CD4-positive, alpha-beta T cell treated with Interleukin-1 beta for 1 hour (primary cell): ENCODE data around the gene CHCHD6.

Source experiments
- DNase-seq, 2 donors: peaks; one replicate each; pipeline ENCODE4 v3.0.0-alpha.2; 2020 to 2022

The CHCHD6 gene

GRCh38 chr3:126704494-126705214, 614 bp downstream of the CHCHD6 start:
- no peak for DNase-seq

DNA sequence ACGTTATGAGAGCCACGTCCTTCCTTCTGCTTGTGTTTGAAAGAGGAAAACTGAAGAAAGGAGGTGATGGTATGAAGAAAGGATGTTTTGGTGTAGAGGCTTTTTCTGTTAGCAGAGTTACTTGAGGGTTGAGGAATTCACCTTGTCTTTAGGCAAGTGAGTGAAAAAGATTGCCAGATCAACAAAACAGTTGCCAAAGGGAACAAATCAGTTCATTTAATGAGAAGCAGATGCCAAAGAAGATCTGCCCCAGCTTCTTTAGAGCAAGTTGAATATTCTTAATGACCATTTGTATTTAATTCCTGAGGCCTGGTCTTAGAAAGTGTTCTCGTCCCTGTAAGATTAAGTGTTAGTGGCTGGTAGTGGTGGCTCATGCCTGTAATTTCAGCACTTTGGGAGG, 2.6 kb downstream of the CHCHD6 start:
- DNase-seq = no peak

- no peak for DNase-seq
Measured at GRCh38 chr3:126711121-126711760, 7.2 kb downstream of the CHCHD6 start.

DNA sequence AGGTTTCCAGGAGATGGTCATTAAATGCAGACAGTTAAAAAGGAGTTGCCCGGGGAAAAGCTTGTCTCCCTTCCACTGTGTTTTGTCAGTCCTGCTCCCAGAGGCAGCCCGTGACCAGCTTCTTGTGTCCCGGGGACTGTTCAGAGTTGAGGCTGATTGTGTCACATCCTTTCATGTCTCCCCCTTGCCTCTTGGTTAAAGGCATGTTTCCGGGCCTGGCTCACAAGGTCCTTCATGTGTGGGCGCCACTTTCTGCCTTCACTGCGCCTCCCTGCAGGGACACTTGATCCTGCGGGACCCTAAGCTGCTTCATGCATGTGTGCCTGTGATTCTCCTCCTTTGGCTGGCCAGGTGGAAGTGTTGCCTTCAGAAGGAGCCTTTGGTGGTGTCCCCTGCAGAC, 9.2 kb downstream of the CHCHD6 start:
- DNase-seq = no peak

GRCh38 chr3:126714276-126714900, 10.3 kb downstream of the CHCHD6 start:
- DNase-seq = no peak

DNA sequence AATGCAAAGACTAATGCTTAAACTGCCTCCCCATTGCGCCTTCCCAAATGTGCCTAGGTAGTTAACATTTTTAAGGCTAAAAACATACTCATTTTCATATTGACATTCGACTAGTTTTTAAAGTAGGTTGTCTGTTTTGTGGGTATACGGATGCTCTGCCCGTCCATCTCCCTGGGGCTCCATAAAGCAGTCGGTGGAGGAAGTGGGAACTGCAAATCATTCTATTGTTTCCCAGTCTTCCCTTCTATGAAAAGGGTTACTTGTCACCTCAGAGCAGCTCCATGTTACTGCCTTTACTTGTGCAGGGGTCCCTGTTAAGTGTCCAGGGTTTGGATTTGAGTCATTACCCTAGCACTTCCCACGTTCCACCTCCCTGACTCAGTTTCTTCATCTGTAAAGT, 10.9 kb downstream of the CHCHD6 start:
- DNase-seq = no peak

GRCh38 chr3:126715432-126715831, 11.4 kb downstream of the CHCHD6 start:
- DNase-seq = no peak

DNA sequence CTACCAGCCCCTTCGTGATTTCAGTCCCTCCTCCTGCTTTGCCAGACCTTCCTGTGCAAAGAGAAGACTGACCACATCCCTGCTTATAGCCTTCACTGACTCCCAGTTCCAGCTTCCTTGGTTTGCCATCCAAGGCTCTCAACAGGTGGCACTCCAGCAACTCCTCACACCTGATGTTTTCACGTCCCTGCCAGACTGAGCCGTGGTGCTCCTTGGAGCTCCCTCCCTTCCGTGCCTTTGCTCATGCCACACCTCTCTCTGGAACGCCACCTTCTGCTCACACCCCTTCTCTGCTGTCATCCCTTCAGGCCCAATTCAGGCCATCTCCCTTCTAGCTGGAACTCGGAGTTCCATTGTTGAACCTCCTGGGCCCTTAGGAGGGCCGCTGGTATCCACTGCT, 12.0 kb downstream of the CHCHD6 start:
- DNase-seq = no peak

DNA sequence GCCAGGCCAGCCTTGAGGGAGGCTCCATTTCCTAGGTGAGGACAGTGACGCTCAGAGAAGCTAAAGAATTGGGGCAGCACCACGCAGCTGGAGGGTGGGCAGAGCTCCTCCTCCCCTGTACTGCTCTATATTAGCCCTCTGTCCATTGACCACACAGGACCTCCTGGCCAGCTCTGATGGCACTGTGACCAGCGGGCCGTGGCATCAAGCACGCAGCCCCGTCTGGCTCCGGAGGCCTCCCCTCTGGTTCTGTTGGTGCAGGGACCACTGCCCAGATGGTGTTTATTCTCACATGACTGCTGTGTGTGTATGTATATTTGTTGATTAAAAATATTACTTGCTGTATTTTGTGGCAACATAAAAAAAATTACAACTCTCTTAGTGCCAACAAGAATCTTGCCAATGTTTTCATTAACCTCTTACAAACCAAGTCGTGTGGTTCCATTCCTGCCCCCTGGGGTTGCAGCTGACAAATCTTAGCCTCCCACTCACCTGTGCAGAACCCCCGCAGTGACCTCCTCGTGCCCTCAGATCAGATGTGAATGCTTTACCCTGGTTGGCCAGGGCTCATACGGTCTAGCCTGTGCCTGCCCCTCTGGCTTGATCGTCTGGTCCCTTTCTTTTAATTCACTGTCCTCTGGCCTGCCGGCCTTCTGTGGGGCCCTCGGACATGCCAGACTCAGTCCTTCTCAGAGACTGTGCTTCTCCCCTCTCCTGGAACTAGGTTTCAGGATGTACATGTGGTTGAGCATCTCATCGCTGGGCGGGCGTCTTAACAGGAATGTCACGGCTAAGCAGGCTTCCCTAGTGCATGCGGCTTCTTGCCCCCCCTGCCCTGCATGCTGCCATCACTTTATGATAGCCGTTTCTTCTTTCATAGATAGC, 14.8 kb downstream of the CHCHD6 start:
- no peak for DNase-seq

DNA sequence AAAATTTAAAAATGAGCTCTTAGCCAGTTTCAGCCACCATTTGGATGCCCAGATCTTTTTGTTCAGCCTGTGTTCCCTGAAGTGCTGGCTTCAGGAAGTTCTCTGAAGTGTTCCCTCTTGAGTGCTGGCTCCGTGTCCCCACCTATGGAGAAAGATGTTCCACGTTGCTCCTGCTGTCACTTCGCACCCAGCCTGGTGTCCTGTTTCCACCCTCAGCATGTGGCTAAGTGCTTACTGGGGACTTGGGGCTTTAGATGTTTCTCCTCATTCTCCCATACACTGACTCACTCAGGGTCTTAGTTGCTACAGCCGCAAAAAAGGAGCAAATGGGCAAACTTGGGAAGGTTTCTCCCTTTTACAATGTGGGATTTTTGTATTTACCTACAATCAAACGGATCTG, 16.6 kb downstream of the CHCHD6 start:
- no peak for DNase-seq

DNA sequence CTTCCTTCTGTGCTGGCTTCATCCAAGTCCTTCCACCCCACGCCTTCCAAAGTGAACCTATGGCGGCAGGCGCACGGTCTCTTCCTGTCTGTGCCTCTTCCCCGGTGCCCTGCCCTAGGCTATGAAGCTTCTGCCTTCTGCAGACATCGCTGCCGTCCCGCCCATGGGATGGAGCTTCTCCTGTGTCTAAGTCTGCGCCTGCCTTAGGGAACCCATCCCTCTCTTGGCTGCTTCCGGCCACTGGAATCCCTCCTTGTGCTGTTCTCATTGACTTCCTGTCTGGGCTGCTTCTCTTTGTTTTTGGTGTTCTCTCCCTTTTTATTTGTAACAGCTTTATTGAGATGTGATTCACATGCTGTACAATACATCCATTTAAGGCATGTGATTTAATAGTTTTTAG, 17.2 kb downstream of the CHCHD6 start:
- DNase-seq = no peak

DNA sequence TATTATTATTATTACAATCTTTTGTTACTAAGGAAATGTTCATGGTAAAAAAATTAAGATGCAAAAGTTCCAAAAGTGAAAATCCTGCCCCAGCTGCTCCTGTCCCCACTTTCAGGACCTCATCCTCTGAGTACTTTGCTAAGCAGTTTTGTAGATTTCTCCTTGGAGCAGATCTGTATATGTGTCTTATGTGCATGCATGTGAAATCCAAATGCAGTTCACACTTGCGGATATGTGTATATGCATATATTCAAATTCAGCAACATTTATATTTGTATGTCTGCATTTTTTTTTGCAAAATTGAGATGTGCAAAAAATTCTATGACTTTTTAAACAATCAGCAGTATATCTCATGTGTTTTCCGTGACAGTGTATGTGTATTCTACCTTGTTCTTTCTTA, 19.2 kb downstream of the CHCHD6 start:
- DNase-seq = no peak

DNA sequence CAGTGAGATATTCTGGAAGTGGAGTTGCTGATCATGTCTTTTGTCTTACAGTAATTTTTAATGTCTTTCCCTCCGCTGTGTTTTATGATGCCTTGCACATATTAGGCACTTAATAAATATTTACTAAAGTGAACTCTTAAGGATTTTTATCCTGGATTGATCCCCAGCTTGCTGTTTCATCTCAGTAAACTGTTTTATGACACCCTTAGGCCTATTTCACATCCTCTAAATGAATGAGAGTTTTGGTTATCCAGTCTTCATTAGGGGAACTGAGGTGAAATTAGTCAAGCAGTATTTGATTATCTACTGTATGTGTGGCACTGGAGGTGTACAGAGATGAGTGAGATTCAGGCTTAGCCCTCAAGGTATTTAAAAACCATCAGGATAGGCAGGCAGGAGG, 19.8 kb downstream of the CHCHD6 start:
- DNase-seq = no peak

DNA sequence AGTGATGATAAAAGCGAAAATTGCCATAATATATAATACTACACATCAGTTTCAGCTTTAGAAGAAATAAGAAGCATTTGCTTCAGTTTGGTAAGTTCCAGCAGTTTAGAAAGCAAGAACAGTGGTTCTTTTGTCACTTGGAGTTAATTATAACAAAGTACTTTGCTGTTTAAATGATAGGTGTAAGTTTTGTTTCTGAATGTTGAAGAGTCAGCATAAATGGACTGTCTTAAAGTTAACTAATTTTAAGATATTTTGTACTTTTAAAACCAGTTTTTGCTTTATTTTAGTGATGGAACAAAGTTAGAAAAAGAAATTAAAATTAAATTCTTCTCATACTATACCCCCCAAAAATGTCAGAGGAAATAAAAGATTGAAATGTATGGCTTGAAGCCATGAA, 24.6 kb downstream of the CHCHD6 start:
- no peak for DNase-seq

GRCh38 chr3:126730376-126730775, 26.3 kb downstream of the CHCHD6 start:
- DNase-seq = no peak

DNA sequence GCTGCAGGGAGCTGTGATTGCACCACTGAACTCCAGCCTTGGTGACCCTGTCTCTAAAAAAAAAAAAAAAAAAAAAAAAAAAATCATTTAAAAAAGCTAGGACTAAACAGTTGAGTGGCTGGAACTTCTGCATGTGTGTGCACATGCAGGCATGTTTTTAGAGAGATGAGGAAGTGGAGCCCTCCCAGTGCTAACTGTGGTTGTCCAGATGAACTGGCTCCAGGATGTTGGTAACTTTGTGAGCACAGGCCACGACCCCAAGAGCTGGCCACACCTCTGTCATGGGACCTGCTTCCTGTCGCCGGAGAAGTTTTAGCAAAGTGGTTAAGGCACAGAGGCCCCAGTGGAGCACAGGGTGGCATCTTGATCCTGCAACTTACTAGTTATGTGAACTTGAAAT, 27.0 kb downstream of the CHCHD6 start:
- DNase-seq = no peak

GRCh38 chr3:126732281-126733060, 28.4 kb downstream of the CHCHD6 start:
- no peak for DNase-seq

DNA sequence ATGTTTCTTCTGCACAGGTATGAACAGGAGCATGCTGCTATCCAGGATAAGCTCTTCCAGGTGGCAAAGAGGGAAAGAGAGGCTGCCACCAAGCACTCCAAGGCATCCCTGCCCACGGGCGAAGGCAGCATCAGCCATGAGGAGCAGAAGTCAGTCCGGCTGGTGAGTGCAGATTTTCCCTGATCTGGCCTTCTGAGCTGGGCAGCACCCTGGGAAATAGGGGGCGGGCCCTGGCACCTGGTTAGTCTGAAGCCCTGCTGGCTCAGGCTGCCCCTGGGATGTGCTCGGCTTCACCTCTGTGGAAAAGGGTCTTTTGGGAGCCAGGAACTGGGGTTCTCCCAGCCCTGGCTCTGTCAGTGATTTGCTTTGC, 29.0 kb downstream of the CHCHD6 start:
- DNase-seq = no peak

GRCh38 chr3:126734106-126734723, 30.2 kb downstream of the CHCHD6 start:
- no peak for DNase-seq

DNA sequence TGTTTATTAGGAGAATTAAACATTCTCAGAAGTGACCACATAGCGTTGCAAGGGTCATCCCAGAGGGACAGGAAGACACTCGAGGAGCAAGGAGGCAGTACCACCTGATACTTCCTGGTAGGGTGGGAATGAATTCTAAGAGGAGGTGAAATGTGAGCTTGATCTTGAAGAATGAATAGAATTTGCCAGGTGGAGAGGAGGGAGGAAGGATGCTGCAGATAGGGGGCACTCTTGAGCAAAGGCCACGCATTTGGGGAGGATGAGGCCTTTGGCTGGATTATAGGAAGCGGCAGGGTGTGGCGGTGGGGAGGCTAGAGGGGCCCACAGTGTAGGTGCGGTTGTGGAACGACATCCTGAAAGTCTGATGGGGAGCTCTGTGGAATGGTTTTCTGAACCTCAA, 33.5 kb downstream of the CHCHD6 start:
- no peak for DNase-seq

- DNase-seq = no peak
Measured at GRCh38 chr3:126742057-126742456, 38.0 kb downstream of the CHCHD6 start.

GRCh38 chr3:126743350-126743749, 39.3 kb downstream of the CHCHD6 start:
- DNase-seq = no peak
